ENCODE measurements around the gene C1orf35. TPM values are rescaled to one million over a fixed set of nuclear protein-coding genes. Genes with fewer than 3 reads are reported as not detected.
A peak's percentile ranks its signal among the peaks of the same experiment; 100 is the strongest.

The C1orf35 gene
- total RNA-seq, 1 donor from 2014 or later: 21.9 TPM

- peak; percentile 93 for DNase-seq
- Mint-ChIP-seq H3K27ac (ENCODE audit: unreplicated experiment) (peak within 1 kb of the TSS; percentile 93), H3K9me3 (ENCODE audit: unreplicated experiment) (peaks cover 7% of the 10 kb centered on the region), H3K4me3 (ENCODE audit: unreplicated experiment) (peak within 1 kb of the TSS; percentile 95), H3K4me1 (ENCODE audit: low read depth, unreplicated experiment) (peaks cover 18% of the 10 kb centered on the region), H3K27me3 (ENCODE audit: unreplicated experiment) (peaks cover 6% of the 10 kb centered on the region), H3K36me3 (ENCODE audit: unreplicated experiment) (no peaks in the 10 kb centered on the region)
- no peak for TF ChIP-seq CTCF (IDR thresholded peaks at IDR 0.05; ENCODE audit: partially characterized antibody, unreplicated experiment)
Measured at GRCh38 chr1:228082214-228082917, 20.8 kb downstream of the C1orf35 start, which contains the start of gene ARF1. ARF1 (plus strand) TSS chr1:228082708; CDS start chr1:228097115, 14,407 bp downstream.

GRCh38 chr1:228081578-228082213, 21.4 kb downstream of the C1orf35 start:
- Mint-ChIP-seq H3K4me1 (ENCODE audit: low read depth, unreplicated experiment) (peaks cover 18% of the 10 kb centered on the region), H3K9me3 (ENCODE audit: unreplicated experiment) (peaks cover 7% of the 10 kb centered on the region), H3K27me3 (ENCODE audit: unreplicated experiment) (peaks cover 6% of the 10 kb centered on the region), H3K4me3 (ENCODE audit: unreplicated experiment) (peak overlapping the region; percentile 77), H3K27ac (ENCODE audit: unreplicated experiment) (no peak overlapping the region), H3K36me3 (ENCODE audit: unreplicated experiment) (no peaks in the 10 kb centered on the region)
- TF ChIP-seq CTCF (IDR thresholded peaks at IDR 0.05; ENCODE audit: partially characterized antibody, unreplicated experiment): no peak
- peak; percentile 24 for DNase-seq

GRCh38 chr1:228081144-228081543, 22.0 kb downstream of the C1orf35 start:
- H3K27ac Mint-ChIP-seq (ENCODE audit: unreplicated experiment): peak overlapping the region; percentile 59
- peaks cover 7% of the 10 kb centered on the region for H3K9me3 Mint-ChIP-seq (ENCODE audit: unreplicated experiment)

GRCh38 chr1:228079601-228080263, 23.4 kb downstream of the C1orf35 start:
- Mint-ChIP-seq H3K27ac (ENCODE audit: unreplicated experiment) (no peak overlapping the region), H3K27me3 (ENCODE audit: unreplicated experiment) (peaks cover 8% of the 10 kb centered on the region), H3K36me3 (ENCODE audit: unreplicated experiment) (no peaks in the 10 kb centered on the region), H3K9me3 (ENCODE audit: unreplicated experiment) (peaks cover 7% of the 10 kb centered on the region), H3K4me1 (ENCODE audit: low read depth, unreplicated experiment) (peaks cover 6% of the 10 kb centered on the region), H3K4me3 (ENCODE audit: unreplicated experiment) (no peak overlapping the region)
- DNase-seq: no peak
- no peak for TF ChIP-seq CTCF (IDR thresholded peaks at IDR 0.05; ENCODE audit: partially characterized antibody, unreplicated experiment)

More at GRCh38 chr1:228081144-228081543, 22.0 kb downstream of the C1orf35 start:
- DNase-seq: no peak
- peaks cover 15% of the 10 kb centered on the region for H3K4me1 Mint-ChIP-seq (ENCODE audit: low read depth, unreplicated experiment)
- peak overlapping the region; percentile 42 for H3K4me3 Mint-ChIP-seq (ENCODE audit: unreplicated experiment)
- H3K27me3 Mint-ChIP-seq (ENCODE audit: unreplicated experiment): peaks cover 6% of the 10 kb centered on the region
- TF ChIP-seq CTCF (IDR thresholded peaks at IDR 0.05; ENCODE audit: partially characterized antibody, unreplicated experiment): no peak
- H3K36me3 Mint-ChIP-seq (ENCODE audit: unreplicated experiment): no peaks in the 10 kb centered on the region
